Measurements from ENCODE around the gene BAZ2B. TPM values are rescaled to one million over a fixed set of nuclear protein-coding genes. Genes with fewer than 3 reads are reported as not detected.

The BAZ2B gene
- total and polyA plus RNA-seq, 12 donors, result 18.9 to 137 (median 68.0) TPM

DNA sequence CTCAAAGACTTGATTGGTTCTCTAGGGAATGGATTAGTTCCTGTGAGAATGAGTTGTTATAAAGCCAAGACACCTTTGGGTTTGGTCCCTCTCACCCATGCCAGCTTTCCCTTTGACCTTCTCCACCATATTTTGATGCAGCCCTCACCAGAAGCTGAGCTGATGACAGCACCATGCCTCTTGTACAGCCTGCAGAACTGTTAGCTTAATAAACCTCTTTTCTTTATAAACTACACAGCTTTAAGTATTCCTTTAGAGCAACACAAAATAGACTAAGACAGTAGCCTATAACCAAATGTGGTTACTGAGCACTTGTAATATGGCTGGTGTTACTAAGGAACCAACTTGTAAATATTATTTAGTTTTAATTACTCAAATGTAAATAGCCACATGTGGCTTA is 55.1 kb downstream of the BAZ2B start:
- no peak for TF ChIP-seq POLR2A (IDR thresholded peaks at IDR 0.05)
- TF ChIP-seq, protein P1, sequence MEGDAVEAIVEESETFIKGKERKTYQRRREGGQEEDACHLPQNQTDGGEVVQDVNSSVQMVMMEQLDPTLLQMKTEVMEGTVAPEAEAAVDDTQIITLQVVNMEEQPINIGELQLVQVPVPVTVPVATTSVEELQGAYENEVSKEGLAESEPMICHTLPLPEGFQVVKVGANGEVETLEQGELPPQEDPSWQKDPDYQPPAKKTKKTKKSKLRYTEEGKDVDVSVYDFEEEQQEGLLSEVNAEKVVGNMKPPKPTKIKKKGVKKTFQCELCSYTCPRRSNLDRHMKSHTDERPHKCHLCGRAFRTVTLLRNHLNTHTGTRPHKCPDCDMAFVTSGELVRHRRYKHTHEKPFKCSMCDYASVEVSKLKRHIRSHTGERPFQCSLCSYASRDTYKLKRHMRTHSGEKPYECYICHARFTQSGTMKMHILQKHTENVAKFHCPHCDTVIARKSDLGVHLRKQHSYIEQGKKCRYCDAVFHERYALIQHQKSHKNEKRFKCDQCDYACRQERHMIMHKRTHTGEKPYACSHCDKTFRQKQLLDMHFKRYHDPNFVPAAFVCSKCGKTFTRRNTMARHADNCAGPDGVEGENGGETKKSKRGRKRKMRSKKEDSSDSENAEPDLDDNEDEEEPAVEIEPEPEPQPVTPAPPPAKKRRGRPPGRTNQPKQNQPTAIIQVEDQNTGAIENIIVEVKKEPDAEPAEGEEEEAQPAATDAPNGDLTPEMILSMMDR (IDR thresholded peaks at IDR 0.05), result no peak
- DNase-seq, result no peak
- H3K27me3 ChIP-seq, result no peaks in the 10 kb centered on the region
- no peak overlapping the region for H3K27ac ChIP-seq
- no peaks in the 10 kb centered on the region for H3K9me3 ChIP-seq (replicated peaks in 1 of 3)
- intact Hi-C loops (cut with DNase I), result no loop called here
- no peaks in the 10 kb centered on the region for H3K36me3 ChIP-seq (replicated peaks in 1 of 2)
- H3K4me1 ChIP-seq (replicated peaks in 1 of 2), result no peaks in the 10 kb centered on the region
- no peak overlapping the region for H3K4me3 ChIP-seq

DNA sequence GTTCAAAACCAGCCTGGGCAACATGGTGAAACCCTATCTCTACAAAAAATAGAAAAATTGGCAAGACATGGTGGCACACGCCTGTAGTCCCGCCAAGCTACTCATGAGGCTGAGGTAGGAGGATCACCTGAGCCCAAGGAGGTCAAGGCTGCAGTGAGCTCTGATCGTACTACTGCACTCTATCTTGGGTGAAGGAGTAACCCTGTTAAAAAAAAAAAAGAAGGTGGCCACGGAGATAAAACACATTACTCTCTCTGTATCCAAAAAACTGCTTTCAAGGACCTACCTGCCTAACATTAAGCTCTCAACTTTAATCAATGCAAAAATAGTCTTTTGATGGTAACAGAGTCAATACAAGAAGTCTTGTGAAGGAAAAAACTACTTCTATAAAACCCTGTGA is 57.3 kb downstream of the BAZ2B start:
- Histone ChIP-seq H3K4me3 (no peak overlapping the region), H3K27me3 (no peaks in the 10 kb centered on the region), H3K9me3 (replicated peaks in 1 of 3) (no peaks in the 10 kb centered on the region), H3K27ac (no peak overlapping the region), H3K36me3 (replicated peaks in 1 of 2) (no peaks in the 10 kb centered on the region), H3K4me1 (replicated peaks in 1 of 2) (no peaks in the 10 kb centered on the region)
- no peak for DNase-seq
- intact Hi-C loops (cut with DNase I), result no loop called here
- no peak for TF ChIP-seq POLR2A (IDR thresholded peaks at IDR 0.05)
- TF ChIP-seq, protein P1 (IDR thresholded peaks at IDR 0.05), result no peak
- 57 to 69% (median 67%) methylated on average over 4 of the region's 4 CpGs for WGBS, 4 donors

DNA sequence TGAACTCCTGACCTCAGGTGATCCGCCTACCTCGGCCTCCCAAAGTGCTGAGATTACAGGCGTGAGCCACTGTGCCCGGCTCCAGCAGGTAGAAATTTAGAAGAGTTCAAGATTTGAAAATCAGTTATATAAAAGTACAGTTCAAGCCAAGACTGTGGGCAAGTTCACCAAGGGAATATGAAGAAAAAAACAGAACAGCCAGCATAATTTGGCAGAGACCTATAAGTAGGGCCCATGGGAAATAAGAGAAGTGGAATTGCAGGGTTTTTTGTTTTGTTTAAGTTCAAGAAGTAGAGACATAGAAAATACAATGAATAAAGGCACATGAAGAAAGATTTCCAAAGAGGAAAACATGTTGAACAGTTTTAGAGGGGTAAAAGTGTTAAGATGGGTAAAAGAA is 57.9 kb downstream of the BAZ2B start:
- H3K27me3 ChIP-seq, result no peaks in the 10 kb centered on the region
- intact Hi-C loops (cut with DNase I), result no loop called here
- no peak overlapping the region for H3K4me3 ChIP-seq
- H3K9me3 ChIP-seq (replicated peaks in 1 of 3), result no peaks in the 10 kb centered on the region
- H3K27ac ChIP-seq, result no peak overlapping the region
- TF ChIP-seq, protein P1 (IDR thresholded peaks at IDR 0.05), result no peak
- TF ChIP-seq POLR2A (IDR thresholded peaks at IDR 0.05), result no peak
- 95 to 99% (median 97%) methylated on average over 4 of the region's 4 CpGs for WGBS, 4 donors
- no peaks in the 10 kb centered on the region for H3K36me3 ChIP-seq (replicated peaks in 1 of 2)
- H3K4me1 ChIP-seq (replicated peaks in 1 of 2), result no peaks in the 10 kb centered on the region
- no peak for DNase-seq

DNA sequence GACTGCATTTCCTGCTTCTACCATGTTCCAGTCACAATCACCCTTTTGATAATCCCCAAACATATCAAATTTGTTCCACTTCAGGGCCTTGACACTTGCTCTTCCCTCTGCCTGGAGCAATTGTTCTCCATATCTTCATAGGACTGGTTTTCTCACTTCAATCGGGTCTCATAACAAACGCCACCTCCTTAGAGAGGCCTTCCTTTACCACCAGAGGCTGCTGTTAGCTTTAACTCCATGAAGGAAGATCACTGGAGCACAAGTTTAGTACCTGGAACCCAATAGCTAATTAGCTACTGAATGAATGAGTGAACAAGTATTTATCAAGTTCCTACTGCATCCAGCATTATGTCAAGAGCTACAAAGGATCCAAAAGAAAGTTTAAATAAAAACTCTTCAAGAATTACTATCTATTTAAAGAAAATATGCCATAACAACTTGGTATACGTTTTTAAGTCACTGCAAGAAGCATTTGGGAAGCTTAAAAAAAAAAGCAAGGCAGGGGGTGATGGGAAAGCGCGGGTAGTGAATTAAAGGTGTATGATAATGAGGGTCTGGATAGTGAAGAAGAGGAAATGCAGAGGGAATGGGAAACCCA is 58.8 kb downstream of the BAZ2B start:
- Histone ChIP-seq H3K36me3 (replicated peaks in 1 of 2) (no peaks in the 10 kb centered on the region), H3K27ac (no peak overlapping the region), H3K4me3 (no peak overlapping the region), H3K9me3 (replicated peaks in 1 of 3) (no peaks in the 10 kb centered on the region), H3K27me3 (no peaks in the 10 kb centered on the region), H3K4me1 (replicated peaks in 1 of 2) (no peaks in the 10 kb centered on the region)
- intact Hi-C loops (cut with DNase I), result no loop called here
- DNase-seq, result no peak
- whole genome bisulfite sequencing, 4 donors, result 78 to 85% (median 80%) methylated on average over 5 of the region's 5 CpGs
- no peak for TF ChIP-seq POLR2A (IDR thresholded peaks at IDR 0.05)
- TF ChIP-seq, protein P1 (IDR thresholded peaks at IDR 0.05), result peak in 4 of 6 experiments; percentile 13 to 21 (median 16)

Data from adrenal gland (tissue), 12 donors.